Liver (tissue), 3 donors: ENCODE data around the gene TSHR.

Experiments
- ATF3 ChIP-seq: IDR thresholded peaks from 2 replicates; pipeline ENCODE4 v1.6.1; 2016; ENCODE audit warnings: antibody characterized with exemption
- CTCF ChIP-seq: fragments of 150-350 bp; IDR thresholded peaks from 2 replicates; pipeline ENCODE4 v1.5.1; 2017; ENCODE audit warnings: improper control_type of control experiment, low read depth, low read length; ENCODE audit not compliant: missing input control
- GABPA ChIP-seq, 2 donors: IDR thresholded peaks in 1 of 2; conservative IDR thresholded peaks in 1 of 2; 2 replicates each; pipeline ENCODE4 v1.6.1; 2016; ENCODE audit warnings: antibody characterized with exemption in 2 of 2, mild to moderate bottlenecking in 1 of 2, moderate library complexity in 1 of 2
- MAX ChIP-seq: IDR thresholded peaks from 2 replicates; pipeline ENCODE4 v1.6.1; 2016; ENCODE audit warnings: antibody characterized with exemption
- RXRA ChIP-seq, 2 donors: IDR thresholded peaks; 2 replicates each; pipeline ENCODE4 v1.6.1; 2017 to 2018; ENCODE audit warnings: antibody characterized with exemption in 2 of 2, mild to moderate bottlenecking in 1 of 2
- SP1 ChIP-seq: IDR thresholded peaks from 2 replicates; pipeline ENCODE4 v1.6.1; 2018; ENCODE audit warnings: antibody characterized with exemption, mild to moderate bottlenecking
- TAF1 ChIP-seq: conservative IDR thresholded peaks from 2 replicates; pipeline ENCODE4 v1.6.1; 2016; ENCODE audit warnings: antibody characterized with exemption, mild to moderate bottlenecking
- YY1 ChIP-seq: IDR thresholded peaks from 2 replicates; pipeline ENCODE4 v1.6.1; 2016; ENCODE audit warnings: antibody characterized with exemption, mild to moderate bottlenecking
- ZBTB33 ChIP-seq: IDR thresholded peaks from 2 replicates; pipeline ENCODE4 v1.6.1; 2016; ENCODE audit warnings: antibody characterized with exemption
- donor health status: healthy.
- donor health status: healthy.

GRCh38 chr14:81009346-81009745 is 53.9 kb downstream of the TSHR start:
- TF ChIP-seq CTCF: no peak
- TF ChIP-seq GABPA (IDR thresholded peaks at IDR 0.05 in 1 of 2, conservative IDR thresholded peaks at IDR 0.05 in 1 of 2): no peak
- TF ChIP-seq RXRA (IDR thresholded peaks at IDR 0.05): no peak
- no peak for TF ChIP-seq TAF1
- no peak for TF ChIP-seq SP1
- TF ChIP-seq MAX: no peak
- no peak for TF ChIP-seq YY1
- TF ChIP-seq ATF3: no peak
- TF ChIP-seq ZBTB33: no peak
